ENCODE data around the gene PDCD5. TPM values are rescaled to one million over a fixed set of nuclear protein-coding genes. Genes with fewer than 3 reads are reported as not detected.
A peak's percentile ranks its signal among the peaks of the same experiment; 100 is the strongest.
"Not testable (repeated sequence)": the region's sequence is repeated elsewhere in the genome, so short reads cannot be mapped to it uniquely, and the experiment has no call there.

PDCD5 gene
- total and polyA plus RNA-seq, 12 donors, result 84.3 to 349 (median 107) TPM

DNA sequence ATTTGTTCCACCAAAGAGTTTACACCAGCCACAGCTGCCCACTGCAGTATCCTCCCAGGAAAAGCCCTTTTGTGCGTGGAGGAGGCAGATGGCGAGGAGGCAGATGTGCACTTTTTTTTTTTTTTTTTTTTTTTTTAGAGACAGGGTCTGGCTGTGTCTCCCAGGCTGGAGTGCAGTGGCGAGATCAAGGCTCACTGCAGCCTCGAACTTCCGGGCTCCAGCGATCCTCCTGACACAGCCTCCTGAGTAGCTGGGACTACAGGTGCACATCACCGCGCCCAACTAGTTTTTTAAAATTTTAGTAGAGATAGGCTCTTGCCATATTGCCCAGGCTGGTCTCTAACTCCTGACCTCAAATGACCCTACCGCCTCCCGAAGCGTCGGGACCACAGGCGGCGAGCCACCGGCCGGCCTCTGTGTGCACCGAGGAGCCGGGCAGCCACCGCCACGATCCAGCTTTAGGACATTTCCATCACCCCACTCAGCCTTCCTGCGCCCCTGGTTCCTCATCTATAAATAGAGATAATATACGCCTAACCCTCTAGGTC, 563 bp upstream of the PDCD5 start:
- no peak for DNase-seq
- H3K4me3 ChIP-seq, result peak overlapping the region; percentile 70 to 97 (median 82)
- peaks cover 0 to 34% (median 11%) of the 10 kb centered on the region in 9 donors for H3K36me3 ChIP-seq
- 18% methylated on average over 22 of the region's 22 CpGs for WGBS, 2 donors
- H3K27ac ChIP-seq, result peak overlapping the region in 9 of 10 donors; percentile 24 to 96 (median 91)
- peaks cover 0 to 25% (median 11%) of the 10 kb centered on the region in 9 donors for H3K4me1 ChIP-seq
- no peaks in the 10 kb centered on the region for H3K9me3 ChIP-seq
- no peaks in the 10 kb centered on the region for H3K27me3 ChIP-seq
- TF ChIP-seq, protein P1, sequence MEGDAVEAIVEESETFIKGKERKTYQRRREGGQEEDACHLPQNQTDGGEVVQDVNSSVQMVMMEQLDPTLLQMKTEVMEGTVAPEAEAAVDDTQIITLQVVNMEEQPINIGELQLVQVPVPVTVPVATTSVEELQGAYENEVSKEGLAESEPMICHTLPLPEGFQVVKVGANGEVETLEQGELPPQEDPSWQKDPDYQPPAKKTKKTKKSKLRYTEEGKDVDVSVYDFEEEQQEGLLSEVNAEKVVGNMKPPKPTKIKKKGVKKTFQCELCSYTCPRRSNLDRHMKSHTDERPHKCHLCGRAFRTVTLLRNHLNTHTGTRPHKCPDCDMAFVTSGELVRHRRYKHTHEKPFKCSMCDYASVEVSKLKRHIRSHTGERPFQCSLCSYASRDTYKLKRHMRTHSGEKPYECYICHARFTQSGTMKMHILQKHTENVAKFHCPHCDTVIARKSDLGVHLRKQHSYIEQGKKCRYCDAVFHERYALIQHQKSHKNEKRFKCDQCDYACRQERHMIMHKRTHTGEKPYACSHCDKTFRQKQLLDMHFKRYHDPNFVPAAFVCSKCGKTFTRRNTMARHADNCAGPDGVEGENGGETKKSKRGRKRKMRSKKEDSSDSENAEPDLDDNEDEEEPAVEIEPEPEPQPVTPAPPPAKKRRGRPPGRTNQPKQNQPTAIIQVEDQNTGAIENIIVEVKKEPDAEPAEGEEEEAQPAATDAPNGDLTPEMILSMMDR (IDR thresholded peaks at IDR 0.05), result no peak
- peak; percentile 5 to 65 (median 37) for ATAC-seq
- intact Hi-C loops (cut with DNase I), result loop anchor here in 4 of 10 donors (5.0 to 10.0 kb wide), 4 partner anchors 112 to 236 kb away; partner anchors contain the start of genes ZNF507 (in 4 of the 4) and NUDT19 (in 2 of the 4)

GRCh38 chr19:32581705-32582179, 752 bp downstream of the PDCD5 start:
- ATAC-seq, result peak in 6 of 8 donors; percentile 7 to 30 (median 20)
- intact Hi-C loops (cut with DNase I), result loop anchor here in 4 of 10 donors (5.0 to 10.0 kb wide), 4 partner anchors 111 to 237 kb away; partner anchors contain the start of genes ZNF507 (in 4 of the 4) and NUDT19 (in 2 of the 4)
- Histone ChIP-seq H3K36me3 (peaks cover 0 to 47% (median 20%) of the 10 kb centered on the region in 9 donors), H3K27me3 (no peaks in the 10 kb centered on the region), H3K9me3 (no peaks in the 10 kb centered on the region), H3K4me1 (peaks cover 0 to 25% (median 11%) of the 10 kb centered on the region in 9 donors), H3K27ac (peak overlapping the region; percentile 47 to 96 (median 90)), H3K4me3 (peak overlapping the region; percentile 70 to 97 (median 88))
- TF ChIP-seq, protein P1 (IDR thresholded peaks at IDR 0.05), result no peak
- WGBS, 2 donors, result 6% methylated on average over 27 of the region's 27 CpGs
- DNase-seq, result peak in 1 of 2 donors; percentile 37

DNA sequence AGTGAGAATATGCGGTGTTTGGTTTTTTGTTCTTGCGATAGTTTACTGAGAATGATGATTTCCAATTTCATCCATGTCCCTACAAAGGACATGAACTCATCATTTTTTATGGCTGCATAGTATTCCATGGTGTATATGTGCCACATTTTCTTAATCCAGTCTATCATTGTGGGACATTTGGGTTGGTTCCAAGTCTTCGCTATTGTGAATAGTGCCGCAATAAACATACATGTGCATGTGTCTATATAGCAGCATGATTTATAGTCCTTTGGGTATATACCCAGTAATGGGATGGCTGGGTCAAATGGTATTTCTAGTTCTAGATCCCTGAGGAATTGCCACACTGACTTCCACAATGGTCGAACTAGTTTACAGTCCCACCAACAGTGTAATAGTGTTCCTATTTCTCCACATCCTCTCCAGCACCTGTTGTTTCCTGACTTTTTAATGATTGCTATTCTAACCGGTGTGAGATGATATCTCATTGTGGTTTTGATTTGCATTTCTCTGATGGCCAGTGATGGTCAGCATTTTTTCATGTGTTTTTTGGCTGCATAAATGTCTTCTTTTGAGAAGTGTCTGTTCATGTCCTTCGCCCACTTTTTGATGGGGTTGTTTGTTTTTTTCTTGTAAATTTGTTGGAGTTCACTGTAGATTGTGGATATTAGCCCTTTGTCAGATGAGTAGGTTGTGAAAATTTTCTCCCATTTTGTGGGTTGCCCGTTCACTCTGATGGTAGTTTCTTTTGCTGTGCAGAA, 6.9 kb downstream of the PDCD5 start:
- ATAC-seq, H3K4me1 ChIP-seq, H3K9me3 ChIP-seq, H3K27me3 ChIP-seq, H3K27ac ChIP-seq, DNase-seq, H3K4me3 ChIP-seq: not testable (repeated sequence)
- WGBS, 2 donors, result 95 to 96% methylated on average over 6 of the region's 8 CpGs
- intact Hi-C loops (cut with DNase I), result loop anchor here in 2 of 10 donors (10.0 kb wide), 2 partner anchors 107 to 243 kb away; partner anchors contain the start of genes NUDT19 (in 1 of the 2) and ZNF507 (in 1 of the 2)
- H3K36me3 ChIP-seq, result peaks cover 0 to 55% (median 27%) of the 10 kb centered on the region in 9 donors

- Histone ChIP-seq H3K27me3 (no peaks in the 10 kb centered on the region), H3K4me1 (no peaks in the 10 kb centered on the region), H3K4me3 (no peak overlapping the region), H3K36me3 (peaks cover 0 to 65% (median 40%) of the 10 kb centered on the region in 9 donors), H3K9me3 (no peaks in the 10 kb centered on the region), H3K27ac (no peak overlapping the region)
- TF ChIP-seq, protein P1 (IDR thresholded peaks at IDR 0.05), result no peak
- no peak for ATAC-seq
- WGBS, 2 donors, result 95 to 96% methylated on average over 2 of the region's 2 CpGs
- DNase-seq, result no peak
- intact Hi-C loops (cut with DNase I), result no loop called here
Observed at GRCh38 chr19:32594021-32594420, 13.0 kb downstream of the PDCD5 start.

Data from heart right ventricle (tissue), 16 donors.